Spleen (tissue), 7 donors: ENCODE data around the gene TLCD2.

ENCODE experiments used
- POLR2A ChIP-seq, 3 donors: fragments of 450-650 bp; IDR thresholded peaks; one replicate each; pipeline ENCODE4 v1.5.1; 2017; ENCODE audit warnings: antibody characterized with exemption in 3 of 3, mild to moderate bottlenecking in 1 of 3
- POLR2AphosphoS5 ChIP-seq, 3 donors: sonication (generic); formaldehyde crosslinking; IDR thresholded peaks; one replicate each; pipeline ENCODE4 v1.5.1; 2017; ENCODE audit warnings: antibody characterized with exemption in 3 of 3
- TF ChIP-seq, protein P1 (sequence below), 11 experiments: fragments of 200-600 bp in 7 of 11; fragments of 450-650 bp in 4 of 11; sonication (generic) in 4 of 11; IDR thresholded peaks in 8 of 11; conservative IDR thresholded peaks in 3 of 11; 1 replicate in 7 of 11; 2 replicates in 4 of 11; pipeline versions ENCODE4 v1.4.0 to v1.8.0; 2016 to 2021; ENCODE audit warnings: antibody characterized with exemption in 11 of 11, inconsistent platforms in 4 of 11, mild to moderate bottlenecking in 1 of 11
- donor health status: DM: no; HTN: no; CAD: no; lungs with moderate emphysema.
- donor health status: DM: no; HTN: no; CAD: no.
- donor health status: DM: no; HTN: no; CAD: no.

GRCh38 chr17:1710807-1711553 is 803 bp upstream of the TLCD2 start:
- TF ChIP-seq, protein P1, sequence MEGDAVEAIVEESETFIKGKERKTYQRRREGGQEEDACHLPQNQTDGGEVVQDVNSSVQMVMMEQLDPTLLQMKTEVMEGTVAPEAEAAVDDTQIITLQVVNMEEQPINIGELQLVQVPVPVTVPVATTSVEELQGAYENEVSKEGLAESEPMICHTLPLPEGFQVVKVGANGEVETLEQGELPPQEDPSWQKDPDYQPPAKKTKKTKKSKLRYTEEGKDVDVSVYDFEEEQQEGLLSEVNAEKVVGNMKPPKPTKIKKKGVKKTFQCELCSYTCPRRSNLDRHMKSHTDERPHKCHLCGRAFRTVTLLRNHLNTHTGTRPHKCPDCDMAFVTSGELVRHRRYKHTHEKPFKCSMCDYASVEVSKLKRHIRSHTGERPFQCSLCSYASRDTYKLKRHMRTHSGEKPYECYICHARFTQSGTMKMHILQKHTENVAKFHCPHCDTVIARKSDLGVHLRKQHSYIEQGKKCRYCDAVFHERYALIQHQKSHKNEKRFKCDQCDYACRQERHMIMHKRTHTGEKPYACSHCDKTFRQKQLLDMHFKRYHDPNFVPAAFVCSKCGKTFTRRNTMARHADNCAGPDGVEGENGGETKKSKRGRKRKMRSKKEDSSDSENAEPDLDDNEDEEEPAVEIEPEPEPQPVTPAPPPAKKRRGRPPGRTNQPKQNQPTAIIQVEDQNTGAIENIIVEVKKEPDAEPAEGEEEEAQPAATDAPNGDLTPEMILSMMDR (IDR thresholded peaks at IDR 0.05 in 8 of 11, conservative IDR thresholded peaks at IDR 0.05 in 3 of 11): no peak
- TF ChIP-seq POLR2A (IDR thresholded peaks at IDR 0.05): no peak
- TF ChIP-seq POLR2AphosphoS5 (IDR thresholded peaks at IDR 0.05): peak in 1 of 3 donors; percentile 19
